ENCODE measurements around the gene CNKSR3.

DNA sequence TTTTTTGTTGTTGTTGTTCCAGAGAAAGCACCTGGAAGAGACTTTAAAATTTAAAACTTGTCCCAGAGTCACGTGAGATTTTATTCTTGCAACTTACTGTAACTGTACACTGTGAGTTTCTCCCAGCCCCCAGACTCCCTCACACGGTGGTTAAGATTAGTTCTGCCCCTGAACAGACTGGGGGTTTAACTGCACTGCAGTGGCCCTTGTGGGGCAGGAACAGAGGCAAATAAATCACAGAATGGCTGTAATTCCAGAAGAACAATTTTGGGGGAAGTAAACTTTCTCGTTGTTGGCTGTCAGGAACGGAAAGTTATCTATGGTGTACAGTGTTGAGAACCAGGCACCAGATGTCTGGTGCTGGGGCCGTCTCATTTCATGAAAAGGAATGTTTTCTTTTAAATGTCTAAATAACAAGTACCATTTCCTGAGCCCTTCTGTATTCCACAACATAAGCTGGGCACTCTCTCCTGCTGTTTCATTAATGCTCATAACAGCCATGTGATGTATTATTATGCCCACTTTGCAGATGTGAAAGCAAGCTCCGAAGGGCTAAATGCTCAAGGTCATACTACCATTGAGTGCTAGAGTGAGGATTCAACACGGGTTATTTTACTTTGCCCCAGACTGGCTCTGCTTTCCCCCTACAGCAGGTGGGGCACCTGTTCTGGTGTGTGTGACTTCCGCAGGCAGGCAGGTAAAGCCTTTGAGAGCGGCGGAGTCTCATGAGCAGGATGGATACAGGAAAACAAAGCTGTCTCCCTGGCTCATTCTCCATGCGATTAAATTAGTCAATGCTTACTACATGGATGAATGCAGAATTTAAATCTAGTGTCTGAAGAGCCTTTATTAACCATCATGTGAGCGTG, 30.5 kb downstream of the CNKSR3 start:
- no peak; a peak in 1 of 4 replicates for TF ChIP-seq CTCF (conservative IDR thresholded peaks at IDR 0.05; ENCODE audit: low read depth in 2 of 2)
- TF ChIP-seq POLR2AphosphoS5 (IDR thresholded peaks at IDR 0.05; ENCODE audit: low read depth), result no peak
- TF ChIP-seq REST (IDR thresholded peaks at IDR 0.05; ENCODE audit: unreplicated experiment), result no peak
- no peak for TF ChIP-seq EZH2 (IDR thresholded peaks at IDR 0.05; ENCODE audit: low read depth, unreplicated experiment)
- no peak for TF ChIP-seq STAT1 (IDR thresholded peaks at IDR 0.05; ENCODE audit: unreplicated experiment)
- no peak for TF ChIP-seq CREB1 (CRISPR knock-in tag; IDR thresholded peaks at IDR 0.05; ENCODE audit: low read depth)
- TF ChIP-seq EZH2phosphoT487 (IDR thresholded peaks at IDR 0.05; ENCODE audit: unreplicated experiment), result no peak

Data from GM23338 (cell line).